DMS53 (cell line): ENCODE results near the gene SH2D3A.
A peak's percentile ranks its signal among the peaks of the same experiment; 100 is the strongest.

Source experiments
- DNase-seq: peaks from one replicate; lab custom pipeline; 2025; lab: John Stamatoyannopoulos, UW

The SH2D3A gene

GRCh38 chr19:6737873-6738786 is 29.1 kb downstream of the SH2D3A start:
- DNase-seq = peak; percentile 71

- peak; percentile 95 for DNase-seq
Measured at GRCh38 chr19:6737284-6737872, 29.9 kb downstream of the SH2D3A start, which contains the start of gene GPR108. GPR108 (minus strand) TSS chr19:6737580; CDS start chr19:6737576, 4 bp downstream.

DNA sequence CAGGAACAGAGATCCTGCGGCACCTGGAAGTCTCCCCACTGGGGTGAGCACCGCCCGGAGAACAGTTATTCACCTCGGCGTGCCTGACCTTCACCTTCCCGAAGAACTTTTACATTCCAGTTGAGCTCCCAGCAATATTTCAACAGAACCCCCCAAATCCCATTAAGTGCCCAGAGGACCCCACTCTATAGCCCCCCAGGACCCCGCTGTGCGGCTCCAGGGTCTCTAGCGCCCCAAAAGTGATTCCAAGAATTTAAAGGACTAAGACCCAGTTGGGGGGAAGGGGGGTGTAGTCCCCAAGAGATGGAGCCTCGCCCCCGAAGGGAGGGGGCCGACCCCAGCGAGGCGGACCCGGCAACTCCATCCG is 30.3 kb downstream of the SH2D3A start:
- DNase-seq = no peak

DNA sequence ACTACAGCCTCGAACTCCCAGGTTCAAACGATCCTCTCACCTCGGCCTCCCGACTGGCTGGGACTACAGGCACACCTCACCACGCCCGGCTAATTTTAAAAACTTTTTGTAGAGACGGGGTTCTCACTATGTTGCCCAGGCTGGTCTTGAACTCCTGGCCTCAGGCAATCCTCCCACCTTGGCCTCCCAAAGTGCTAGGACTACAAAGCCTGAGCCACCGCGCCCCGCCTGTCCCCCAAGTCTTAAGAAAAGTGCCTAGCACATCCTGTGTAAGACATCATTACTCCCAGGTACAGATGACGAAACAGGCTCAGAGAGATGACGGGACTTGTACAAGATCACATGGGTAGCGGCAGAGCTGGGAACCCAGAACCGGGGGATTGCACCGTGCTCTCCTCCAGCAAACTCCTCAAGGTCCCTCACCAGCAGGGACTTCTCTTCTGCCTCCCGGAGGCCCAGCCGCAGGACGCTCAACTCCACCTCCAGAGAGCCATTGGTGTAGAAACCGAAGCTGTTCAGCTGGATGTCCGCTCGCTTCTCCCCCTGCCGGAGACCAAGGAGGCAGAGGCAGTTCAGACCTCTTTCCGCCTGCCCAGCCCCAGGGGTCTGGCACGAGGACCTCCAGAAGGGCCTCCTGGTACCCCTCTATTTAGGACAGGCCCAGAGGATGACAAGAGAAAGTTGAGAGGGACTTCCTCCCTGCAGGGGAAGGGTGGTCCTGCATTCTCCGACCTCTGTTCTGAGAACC is 30.9 kb downstream of the SH2D3A start:
- DNase-seq = peak; percentile 35

DNA sequence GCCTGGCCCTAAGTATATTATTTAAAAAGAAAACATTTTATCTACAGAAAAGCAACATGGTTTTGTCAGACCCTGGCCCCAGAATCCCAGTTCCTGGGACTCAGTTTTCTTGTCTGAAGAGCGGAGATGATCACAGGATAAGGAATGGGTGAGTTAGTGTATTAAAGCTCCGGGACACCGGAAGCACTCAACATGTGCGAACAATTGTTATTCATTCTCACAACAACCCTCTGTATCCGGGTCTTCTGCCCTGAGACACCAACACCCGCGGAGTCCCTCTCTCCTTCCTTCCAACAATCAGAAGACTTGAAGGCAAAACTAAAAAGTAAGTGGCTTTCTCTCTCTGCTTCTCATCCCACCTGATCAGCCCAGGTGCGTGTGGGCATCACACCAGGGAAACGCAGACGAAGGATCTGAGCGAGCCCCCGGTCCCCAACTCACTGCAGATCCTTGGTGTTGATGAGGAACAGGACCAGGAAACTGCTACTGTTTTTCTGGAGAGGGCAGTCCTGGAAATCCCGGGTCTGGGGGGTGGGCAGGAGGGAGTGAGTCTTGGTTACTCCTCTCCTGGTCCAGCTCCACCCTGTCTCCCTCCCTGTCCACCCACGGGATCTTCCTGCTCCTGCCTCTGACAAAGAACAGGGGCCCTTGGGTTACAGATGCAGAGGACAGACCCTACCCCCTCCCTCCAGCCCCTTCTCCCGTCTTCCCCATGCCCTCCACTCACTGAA is 31.9 kb downstream of the SH2D3A start:
- DNase-seq = no peak

DNA sequence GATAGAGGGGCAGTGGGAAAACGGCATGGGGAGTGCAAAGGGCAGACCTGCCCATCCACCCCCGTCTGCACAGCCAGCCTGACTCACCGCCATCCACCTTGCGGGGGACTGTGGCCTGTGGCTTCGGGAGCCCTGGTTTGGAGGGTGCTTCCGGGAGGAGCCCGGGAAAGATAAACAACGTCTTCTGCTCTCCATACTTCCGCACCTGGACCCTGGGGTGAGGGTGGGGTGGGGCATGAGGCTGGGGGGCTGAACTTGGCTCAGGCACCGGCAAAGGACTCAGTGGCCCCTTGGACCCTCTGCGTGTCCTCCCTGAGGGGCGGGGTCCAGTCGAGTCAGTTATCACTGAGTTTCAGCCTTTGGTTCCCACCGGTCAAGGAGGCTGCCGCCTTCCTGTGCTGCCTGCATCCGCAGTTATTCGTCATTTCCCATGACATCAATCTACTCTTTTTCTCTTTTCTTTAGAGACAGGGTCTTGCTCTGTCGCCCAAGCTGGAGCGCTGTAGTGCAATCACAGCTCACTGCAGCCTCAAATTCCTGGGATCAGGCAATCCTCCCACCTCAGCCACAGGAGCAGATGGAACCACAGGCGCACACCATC is 33.0 kb downstream of the SH2D3A start:
- no peak for DNase-seq

DNA sequence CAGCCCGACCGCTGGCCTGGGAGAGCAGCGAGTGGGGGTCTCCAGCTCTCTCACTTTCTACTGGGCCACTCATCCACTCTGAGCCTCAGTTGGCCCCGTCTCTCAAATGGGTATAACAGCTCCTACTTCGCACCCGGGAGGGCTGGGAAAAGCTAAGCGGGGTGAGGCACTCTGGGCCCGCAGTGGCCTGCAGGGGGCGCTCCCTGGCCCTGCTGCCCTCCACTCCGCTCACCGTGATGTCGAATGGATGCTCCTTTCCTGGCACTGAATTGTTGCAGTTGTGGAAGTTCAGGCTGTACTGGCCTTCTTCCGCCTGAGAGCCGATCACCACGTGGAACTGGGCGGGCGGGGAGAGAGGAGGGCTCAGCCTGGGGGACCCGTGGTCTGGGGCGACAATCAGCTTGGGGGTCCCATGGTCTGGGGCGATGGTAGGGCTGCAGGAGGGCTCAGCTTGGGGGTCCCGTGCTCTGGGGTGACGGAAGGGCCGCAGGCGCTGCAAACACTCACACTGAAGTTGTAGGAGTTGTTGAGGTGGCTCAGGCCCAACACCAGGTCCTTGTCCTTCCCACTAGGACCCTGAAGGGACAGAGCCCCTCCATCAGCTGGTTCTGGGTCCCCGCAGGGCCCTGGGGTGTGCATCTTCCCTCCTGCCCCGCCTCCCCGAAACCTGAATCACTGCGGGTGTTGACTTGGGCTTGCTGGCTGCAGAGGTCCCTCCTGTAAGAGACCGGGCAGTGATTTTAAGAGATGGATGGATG is 33.7 kb downstream of the SH2D3A start:
- no peak for DNase-seq

- DNase-seq = no peak
Measured at GRCh38 chr19:6732803-6733337, 34.4 kb downstream of the SH2D3A start.

- no peak for DNase-seq
Measured at GRCh38 chr19:6731822-6732221, 35.4 kb downstream of the SH2D3A start.

DNA sequence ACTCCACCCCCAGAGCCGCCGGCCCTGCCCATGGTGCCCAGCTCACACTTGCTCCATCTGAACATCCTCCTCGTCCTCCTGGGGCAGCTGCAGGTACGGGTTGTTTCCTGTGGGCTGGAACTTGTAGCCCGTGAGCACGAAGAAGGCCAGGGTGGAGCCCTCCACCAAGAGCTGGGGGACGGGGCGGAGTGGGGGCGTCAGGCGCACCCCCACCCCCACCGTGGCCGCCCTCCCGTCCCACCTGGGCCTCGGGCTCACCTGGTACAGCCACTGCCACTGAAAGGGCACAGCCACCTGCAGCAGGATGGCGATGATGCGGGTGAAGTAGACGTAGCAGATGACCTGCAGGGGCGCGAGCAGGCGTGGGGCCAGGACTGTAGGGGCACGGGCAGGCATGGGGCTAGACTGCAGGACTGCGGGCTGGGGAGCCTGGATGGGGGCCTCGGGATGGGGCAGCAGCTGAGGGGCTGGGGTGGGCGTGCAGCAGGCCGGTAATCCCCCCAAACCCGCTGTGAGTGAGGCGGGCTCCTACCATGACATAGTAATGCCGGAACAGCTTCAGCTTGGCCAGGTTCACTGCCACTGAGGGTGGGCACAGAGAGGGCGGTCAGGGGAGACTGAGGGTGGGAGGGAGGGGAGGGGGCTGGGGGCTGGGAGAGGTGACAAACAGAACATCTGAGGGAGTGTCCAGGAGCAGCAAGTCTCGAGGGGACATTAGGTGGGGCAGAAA is 36.1 kb downstream of the SH2D3A start:
- no peak for DNase-seq

- DNase-seq = no peak
Measured at GRCh38 chr19:6730153-6730804, 37.0 kb downstream of the SH2D3A start.

GRCh38 chr19:6729573-6730152 is 37.6 kb downstream of the SH2D3A start:
- no peak for DNase-seq

DNA sequence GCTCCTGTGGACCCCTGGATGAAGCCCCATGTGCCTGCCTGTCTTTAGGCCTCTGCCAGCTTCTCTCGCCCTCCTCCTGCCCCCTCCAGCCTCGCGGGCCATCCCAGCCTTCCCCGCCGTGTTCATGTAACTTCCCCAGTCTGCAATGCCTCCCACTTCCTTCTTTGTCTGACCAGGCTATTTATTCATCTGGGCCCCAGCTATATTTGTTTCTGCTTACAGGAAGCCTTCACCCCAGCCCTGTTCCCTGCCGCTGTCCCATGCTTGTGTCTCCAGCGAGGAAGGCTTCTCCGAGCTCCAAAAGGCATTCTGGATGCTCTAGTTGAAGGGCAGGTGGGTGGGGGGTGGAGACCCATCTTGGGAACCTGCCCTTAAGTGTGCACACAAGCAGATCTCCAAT is 38.9 kb downstream of the SH2D3A start:
- peak; percentile 12 for DNase-seq

- no peak for DNase-seq
Measured at GRCh38 chr19:6725513-6726231, 41.6 kb downstream of the SH2D3A start.

DNA sequence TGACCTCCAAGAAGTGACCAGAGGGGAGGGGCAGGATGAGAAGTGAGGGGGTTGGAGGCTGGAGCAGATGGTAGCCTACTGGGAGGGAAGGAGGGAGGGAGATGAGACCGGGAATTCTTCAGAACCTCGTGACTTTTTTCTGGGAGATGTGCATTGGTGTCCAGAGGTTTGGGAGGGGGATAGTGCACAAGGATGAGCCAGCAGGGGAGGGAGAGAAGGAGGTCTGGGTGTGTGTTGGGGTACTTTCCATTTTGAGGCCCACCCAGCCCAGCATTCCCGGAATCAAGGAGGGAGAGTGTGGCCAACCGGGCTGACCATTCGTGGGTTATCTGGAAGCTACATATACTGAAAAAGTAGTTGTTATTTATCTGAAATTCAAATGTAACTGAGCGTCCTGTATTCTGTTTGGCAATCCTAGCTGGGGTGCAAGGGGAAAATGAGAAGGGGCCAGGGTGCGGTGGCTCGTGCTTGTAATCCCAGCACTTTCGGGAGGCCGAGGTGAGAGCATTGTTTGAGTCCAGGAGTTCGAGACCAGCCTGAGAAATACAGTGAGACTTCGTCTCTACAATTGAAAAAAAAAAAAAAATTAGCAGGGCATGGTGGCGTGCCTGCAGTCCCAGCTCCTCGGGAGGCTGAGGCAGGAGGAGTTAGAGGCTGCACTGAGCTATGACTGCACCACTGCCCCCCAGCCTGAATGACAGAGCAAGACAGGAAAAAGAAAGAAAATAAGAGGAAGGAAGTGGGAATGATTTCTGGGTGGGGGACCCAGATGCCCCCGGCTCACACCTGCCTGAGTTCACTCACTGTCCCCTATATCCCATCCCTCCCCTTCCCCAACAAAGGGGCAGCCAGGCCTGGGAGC is 42.4 kb downstream of the SH2D3A start:
- no peak for DNase-seq

DNA sequence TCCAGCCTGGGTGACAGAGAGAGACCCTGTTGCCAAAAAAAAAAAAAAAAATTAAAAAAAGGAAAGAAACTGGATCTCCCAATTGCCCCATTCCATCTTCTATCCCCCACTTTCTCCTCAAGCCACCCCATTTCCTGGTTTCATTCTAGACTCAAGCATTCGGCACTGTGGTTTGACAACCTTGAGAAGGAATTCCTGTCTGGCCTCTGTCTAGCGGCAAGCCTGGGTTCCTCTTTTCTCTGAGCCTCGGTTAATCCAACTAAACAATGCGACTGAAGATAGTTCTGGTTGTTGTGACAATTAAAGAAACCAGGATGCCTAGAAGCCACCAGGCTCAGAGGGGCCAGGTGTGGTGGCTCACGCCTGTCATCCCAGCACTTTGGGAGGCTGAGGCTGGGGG is 43.5 kb downstream of the SH2D3A start:
- DNase-seq = no peak

DNA sequence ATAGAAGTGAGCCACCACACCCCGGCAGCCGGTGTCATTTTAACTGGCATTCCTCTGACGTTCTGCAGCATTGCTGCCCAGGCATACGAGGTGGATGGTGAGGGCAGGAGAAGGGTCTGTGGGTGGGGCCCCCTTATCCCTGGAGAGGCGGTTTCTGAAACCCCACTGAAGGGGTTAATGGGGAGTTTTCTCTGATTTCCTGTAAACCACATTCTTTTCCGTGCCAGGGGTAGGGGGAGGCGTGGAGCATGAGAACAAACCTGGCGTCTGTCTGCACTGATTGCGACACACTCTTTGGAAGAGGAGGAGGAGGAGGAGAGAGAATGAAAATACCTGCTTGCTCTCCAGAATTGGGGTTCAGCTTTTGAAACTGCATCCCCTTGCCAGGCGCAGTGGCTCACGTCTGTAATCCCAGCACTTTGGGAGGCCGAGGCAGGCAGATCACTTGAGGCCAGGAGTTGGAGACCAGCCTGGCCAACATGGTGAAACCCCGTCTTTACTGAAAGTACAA is 44.1 kb downstream of the SH2D3A start:
- no peak for DNase-seq
